Stimulated activated CD8-positive, alpha-beta memory T cell treated with anti-CD3 and anti-CD28 coated beads, Interleukin-15, amount 100 ng/mL, for 4 hours (primary cell): Measurements from ENCODE around the gene WDR38.

ENCODE experiments used
- DNase-seq, 2 donors: peaks; one replicate each; pipeline ENCODE4 v3.0.0-alpha.2; 2020; ENCODE audit warnings: low read depth in 2 of 2

The WDR38 gene

GRCh38 chr9:124852829-124853531, at the start of gene WDR38:
TSS of gene WDR38 (plus strand) at chr9:124853460. CDS start at chr9:124853532, 72 bp downstream.
- peak; percentile 55 to 69 for DNase-seq

GRCh38 chr9:124803911-124804310, 49.3 kb upstream of the WDR38 start:
- no peak for DNase-seq

GRCh38 chr9:124805186-124805585, 48.1 kb upstream of the WDR38 start:
- DNase-seq: no peak

GRCh38 chr9:124808246-124808956, 44.9 kb upstream of the WDR38 start:
- no peak for DNase-seq

- DNase-seq: no peak
Measured at GRCh38 chr9:124809211-124809610, 44.0 kb upstream of the WDR38 start.

GRCh38 chr9:124809741-124810500, 43.3 kb upstream of the WDR38 start:
- no peak for DNase-seq

- DNase-seq: no peak
Measured at GRCh38 chr9:124810663-124811355, 42.5 kb upstream of the WDR38 start.

- DNase-seq: no peak
Measured at GRCh38 chr9:124812441-124812876, 40.8 kb upstream of the WDR38 start.

GRCh38 chr9:124813041-124813440, 40.2 kb upstream of the WDR38 start:
- no peak for DNase-seq

- DNase-seq: no peak
Measured at GRCh38 chr9:124813501-124814163, 39.6 kb upstream of the WDR38 start.

- no peak for DNase-seq
Measured at GRCh38 chr9:124814164-124814535, 39.1 kb upstream of the WDR38 start.

GRCh38 chr9:124815601-124816000, 37.7 kb upstream of the WDR38 start:
- DNase-seq: no peak

GRCh38 chr9:124818431-124819281, 34.6 kb upstream of the WDR38 start:
- no peak for DNase-seq

- DNase-seq: no peak
Measured at GRCh38 chr9:124820698-124821623, 32.3 kb upstream of the WDR38 start.

- DNase-seq: no peak
Measured at GRCh38 chr9:124828489-124829333, 24.5 kb upstream of the WDR38 start.

GRCh38 chr9:124829334-124829669, 24.0 kb upstream of the WDR38 start:
- no peak for DNase-seq

GRCh38 chr9:124830593-124830992, 22.7 kb upstream of the WDR38 start:
- no peak for DNase-seq

GRCh38 chr9:124831642-124832364, 21.5 kb upstream of the WDR38 start:
- no peak for DNase-seq
